ENCODE results near the gene HACD4.

HACD4 gene

GRCh38 chr9:20962536-20963225 lies 68.8 kb downstream of the HACD4 start:
- no peak for FAIRE-seq

- no peak for FAIRE-seq
Observed at GRCh38 chr9:20950707-20951106, 80.7 kb downstream of the HACD4 start.

Measured in endometrium (tissue), 2 donors.